ENCODE results near the gene ZNF385B.

GRCh38 chr2:179826297-179826696 lies 35.1 kb downstream of the ZNF385B start:
- TF ChIP-seq POLR2A (IDR thresholded peaks at IDR 0.05; ENCODE audit: low read depth, low read length), result no peak
- no peak for TF ChIP-seq POLR2AphosphoS5 (IDR thresholded peaks at IDR 0.05; ENCODE audit: low read depth, low read length)
